Mammary epithelial cell (primary cell): ENCODE results near the gene ACSS2.

Source experiments
- EZH2 ChIP-seq: IDR thresholded peaks from 2 replicates; pipeline ENCODE4 v1.6.1; 2012; ENCODE audit warnings: low read length, inconsistent platforms, borderline replicate concordance
- TF ChIP-seq, protein P1 (sequence below), 2 donors: IDR thresholded peaks in 1 of 2; conservative IDR thresholded peaks in 1 of 2; 2 replicates each; pipeline ENCODE4 v1.5.1; 2011 to 2012; ENCODE audit warnings: inconsistent platforms in 2 of 2, low read length in 2 of 2, mild to moderate bottlenecking in 2 of 2, control low read depth in 1 of 2, low read depth in 1 of 2; ENCODE audit not compliant: insufficient read depth in 1 of 2; ENCODE audit errors: extremely low read depth in 1 of 2

DNA sequence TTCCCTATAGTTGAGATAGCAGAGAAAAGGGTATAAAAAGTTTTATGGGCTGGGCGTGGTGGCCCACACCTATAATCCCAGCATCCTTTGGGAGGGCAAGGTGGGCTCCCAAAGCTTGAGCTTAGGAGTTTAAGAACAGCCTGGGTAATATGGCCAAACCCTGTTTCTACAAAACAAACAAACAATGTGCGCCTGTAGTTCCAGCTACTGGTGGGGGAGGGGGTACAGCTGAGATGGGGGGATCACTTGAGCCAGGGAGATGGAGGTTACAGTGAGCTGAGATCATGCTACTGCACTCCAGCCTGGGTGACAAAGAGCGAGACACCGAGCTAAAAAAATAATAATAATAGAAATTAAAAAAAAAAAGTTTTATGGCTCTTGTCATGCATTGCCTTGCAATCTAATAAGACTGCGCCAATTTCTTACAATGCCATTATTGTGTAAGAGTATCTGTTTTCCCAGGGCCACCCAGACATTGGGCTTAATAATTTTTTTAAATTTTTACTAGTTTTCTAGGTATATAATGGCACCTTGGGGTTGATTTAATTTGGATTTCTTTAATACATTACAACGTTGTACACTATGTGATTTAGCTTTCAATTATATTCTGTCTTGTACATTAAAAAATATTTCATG lies 3.9 kb downstream of the ACSS2 start:
- TF ChIP-seq, protein P1, sequence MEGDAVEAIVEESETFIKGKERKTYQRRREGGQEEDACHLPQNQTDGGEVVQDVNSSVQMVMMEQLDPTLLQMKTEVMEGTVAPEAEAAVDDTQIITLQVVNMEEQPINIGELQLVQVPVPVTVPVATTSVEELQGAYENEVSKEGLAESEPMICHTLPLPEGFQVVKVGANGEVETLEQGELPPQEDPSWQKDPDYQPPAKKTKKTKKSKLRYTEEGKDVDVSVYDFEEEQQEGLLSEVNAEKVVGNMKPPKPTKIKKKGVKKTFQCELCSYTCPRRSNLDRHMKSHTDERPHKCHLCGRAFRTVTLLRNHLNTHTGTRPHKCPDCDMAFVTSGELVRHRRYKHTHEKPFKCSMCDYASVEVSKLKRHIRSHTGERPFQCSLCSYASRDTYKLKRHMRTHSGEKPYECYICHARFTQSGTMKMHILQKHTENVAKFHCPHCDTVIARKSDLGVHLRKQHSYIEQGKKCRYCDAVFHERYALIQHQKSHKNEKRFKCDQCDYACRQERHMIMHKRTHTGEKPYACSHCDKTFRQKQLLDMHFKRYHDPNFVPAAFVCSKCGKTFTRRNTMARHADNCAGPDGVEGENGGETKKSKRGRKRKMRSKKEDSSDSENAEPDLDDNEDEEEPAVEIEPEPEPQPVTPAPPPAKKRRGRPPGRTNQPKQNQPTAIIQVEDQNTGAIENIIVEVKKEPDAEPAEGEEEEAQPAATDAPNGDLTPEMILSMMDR (conservative IDR thresholded peaks at IDR 0.05 in 1 of 2, IDR thresholded peaks at IDR 0.05 in 1 of 2; ENCODE audit: extremely low read depth in 1 of 2, insufficient read depth in 1 of 2, low read depth in 1 of 2, low read length in 2 of 2): no peak
- no peak for TF ChIP-seq EZH2
